HepG2 (cell line): ENCODE measurements around the gene CPZ. TPM values are rescaled to one million over a fixed set of nuclear protein-coding genes. Genes with fewer than 3 reads are reported as not detected.

Experiments
- ATAC-seq: fragments of 200-7000 bp; cut with Tn5 transposase; 3 replicates; pipeline ENCODE4 v1.9.1; 2020; ENCODE audit warnings: mild to moderate bottlenecking, moderate library complexity
- BruUV-seq: library from RNA; stranded (reverse); fragments of 400-500 nt; replicated peaks from 2 replicates; lab custom pipeline; 2021; lab: Mats Ljungman, UMichigan
- CTCF ChIA-PET: fragments of 300-600 bp; formaldehyde crosslinking; extraction: SDS; loops from one replicate; lab custom pipeline; 2021; ENCODE audit warnings: low total read pairs, inconsistent platforms, low intra/inter-chr PET ratio; lab: Yijun Ruan, JAX
- POLR2A ChIA-PET: fragments of 350-600 bp; sonication (Branson Sonifier 250); formaldehyde crosslinking; loops from one replicate; lab custom pipeline; 2020; ENCODE audit warnings: antibody characterized with exemption, inconsistent platforms; lab: Yijun Ruan, JAX
- DNase-seq: peaks from one replicate; pipeline ENCODE4 v3.0.0-alpha.2; 2015; ENCODE audit warnings: low spot score
- FAIRE-seq: peaks from 3 replicates; lab custom pipeline; 2011; peaks lifted over from hg19 to GRCh38; lab: Jason Lieb, UNC
- H2AFZ ChIP-seq: one replicate; pipeline ENCODE4 v1.6.1; 2011; ENCODE audit warnings: low read length, inconsistent platforms
- H3K27ac ChIP-seq: fragments of 300-600 bp; 3 replicates; pipeline ENCODE4 v1.8.0; 2011; ENCODE audit warnings: mixed run types, mild to moderate bottlenecking, mixed read lengths, low read length, inconsistent platforms; ENCODE audit not compliant: insufficient read depth; ENCODE audit errors: extremely low read length
- H3K27me3 ChIP-seq, 2 experiments: fragments of 200-600 bp in 1 of 2; 2 replicates in 1 of 2; 3 replicates in 1 of 2; pipeline versions ENCODE4 v1.6.0 to v1.8.0; 2011; ENCODE audit warnings: low read length in 2 of 2, mild to moderate bottlenecking in 2 of 2, moderate library complexity in 2 of 2, inconsistent platforms in 1 of 2; ENCODE audit not compliant: insufficient read depth in 2 of 2, control insufficient read depth in 1 of 2
- H3K36me3 ChIP-seq, 2 experiments: fragments of 200-600 bp in 1 of 2; replicated peaks in 1 of 2; 2 replicates in 1 of 2; 3 replicates in 1 of 2; pipeline versions ENCODE4 v1.5.1 to v1.8.0; 2011; ENCODE audit warnings: low read length in 2 of 2, inconsistent platforms in 1 of 2; ENCODE audit not compliant: insufficient read depth in 2 of 2, control insufficient read depth in 1 of 2
- H3K4me1 ChIP-seq: 2 replicates; pipeline ENCODE4 v1.5.1; 2012; ENCODE audit warnings: low read length, inconsistent platforms; ENCODE audit not compliant: insufficient read depth
- H3K4me2 ChIP-seq: 2 replicates; pipeline ENCODE4 v1.6.0; 2011; ENCODE audit warnings: low read depth, low read length, inconsistent platforms
- H3K4me3 ChIP-seq, 3 experiments: fragments of 200-600 bp in 1 of 3; sonication (generic), shearing (Covaris generic) in 1 of 3; replicated peaks in 1 of 3; 2 replicates each; pipeline ENCODE4 v1.5.1; 2011 to 2016; ENCODE audit warnings: low read length in 3 of 3, inconsistent platforms in 2 of 3, low read depth in 2 of 3, mild to moderate bottlenecking in 2 of 3, control low read depth in 1 of 3, mixed read lengths in 1 of 3; ENCODE audit not compliant: insufficient read depth in 1 of 3
- H3K79me2 ChIP-seq: one replicate; pipeline ENCODE4 v1.6.1; 2011; ENCODE audit warnings: low read length, inconsistent platforms; ENCODE audit not compliant: insufficient read depth
- H3K9ac ChIP-seq: 2 replicates; pipeline ENCODE4 v1.6.0; 2011; ENCODE audit warnings: mild to moderate bottlenecking, low read depth, low read length, inconsistent platforms; ENCODE audit not compliant: insufficient read depth
- H3K9me3 ChIP-seq: 2 replicates; pipeline ENCODE4 v1.5.1; 2012; ENCODE audit warnings: mild to moderate bottlenecking, low read length
- H4K20me1 ChIP-seq: 2 replicates; pipeline ENCODE4 v1.6.0; 2011; ENCODE audit warnings: inconsistent platforms, mild to moderate bottlenecking, low read length, moderate library complexity; ENCODE audit not compliant: insufficient read depth
- ARID4A ChIP-seq: sonication (generic); formaldehyde crosslinking; IDR thresholded peaks from 2 replicates; pipeline ENCODE4 v1.5.0; 2020; ENCODE audit warnings: mild to moderate bottlenecking, missing genetic modification reagents, borderline replicate concordance
- CC2D1A ChIP-seq: sonication (generic); formaldehyde crosslinking; IDR thresholded peaks from 2 replicates; pipeline ENCODE4 v1.8.1; 2023; ENCODE audit warnings: mild to moderate bottlenecking, missing genetic modification reagents
- CENPBD1 ChIP-seq: sonication (generic); formaldehyde crosslinking; IDR thresholded peaks from 2 replicates; pipeline ENCODE4 v1.8.0; 2022; ENCODE audit warnings: missing genetic modification reagents, low read depth, mild to moderate bottlenecking, borderline replicate concordance
- ELF3 ChIP-seq: IDR thresholded peaks from 2 replicates; pipeline ENCODE4 v1.6.1; 2016; ENCODE audit warnings: missing genetic modification reagents, missing compliant biosample characterization
- GFI1 ChIP-seq: sonication (generic); formaldehyde crosslinking; IDR thresholded peaks from 2 replicates; pipeline ENCODE4 v1.5.0; 2020; ENCODE audit warnings: missing genetic modification reagents, mild to moderate bottlenecking, borderline replicate concordance
- KDM2A ChIP-seq: sonication (generic); formaldehyde crosslinking; IDR thresholded peaks from 2 replicates; pipeline ENCODE4 v1.4.0; 2020; ENCODE audit warnings: low read depth, missing genetic modification reagents, borderline replicate concordance
- KDM5A ChIP-seq: fragments of 200-600 bp; sonication (generic); IDR thresholded peaks from 2 replicates; pipeline ENCODE4 v1.7.0; 2018; ENCODE audit warnings: antibody characterized with exemption, mild to moderate bottlenecking, low read length, borderline replicate concordance
- KMT2A ChIP-seq: sonication (generic); formaldehyde crosslinking; IDR thresholded peaks from 2 replicates; pipeline ENCODE4 v1.4.0; 2020; ENCODE audit warnings: missing genetic modification reagents
- SKI ChIP-seq: fragments of 450-650 bp; IDR thresholded peaks from one replicate; pipeline ENCODE4 v1.6.1; 2018; ENCODE audit warnings: mild to moderate bottlenecking; ENCODE audit not compliant: partially characterized antibody
- ZFP1 ChIP-seq: IDR thresholded peaks from 2 replicates; pipeline ENCODE4 v1.6.1; 2016
- ZNF12 ChIP-seq: sonication (generic); formaldehyde crosslinking; IDR thresholded peaks from 2 replicates; pipeline ENCODE4 v1.5.0; 2020; ENCODE audit warnings: missing genetic modification reagents
- ZNF205 ChIP-seq: IDR thresholded peaks from 2 replicates; pipeline ENCODE4 v1.6.1; 2018; ENCODE audit warnings: missing biosample characterization, missing genetic modification reagents
- ZNF232 ChIP-seq: sonication (generic); formaldehyde crosslinking; IDR thresholded peaks from 2 replicates; pipeline ENCODE4 v1.4.0; 2020; ENCODE audit warnings: missing genetic modification reagents, borderline replicate concordance
- ZNF274 ChIP-seq: sonication (generic); formaldehyde crosslinking; IDR thresholded peaks from 2 replicates; pipeline ENCODE4 v1.5.1; 2020; ENCODE audit warnings: mild to moderate bottlenecking, missing genetic modification reagents
- ZNF30 ChIP-seq: sonication (generic); formaldehyde crosslinking; IDR thresholded peaks from 2 replicates; pipeline ENCODE4 v1.5.0; 2020; ENCODE audit warnings: mild to moderate bottlenecking, missing genetic modification reagents
- ZNF556 ChIP-seq: sonication (generic); formaldehyde crosslinking; IDR thresholded peaks from 2 replicates; pipeline ENCODE4 v1.4.0; 2020; ENCODE audit warnings: mild to moderate bottlenecking, missing genetic modification reagents, borderline replicate concordance
- ZNF609 ChIP-seq: sonication (generic); formaldehyde crosslinking; IDR thresholded peaks from 2 replicates; pipeline ENCODE4 v1.4.0; 2020; ENCODE audit warnings: mild to moderate bottlenecking, missing genetic modification reagents, borderline replicate concordance
- ZNF749 ChIP-seq: sonication (generic); formaldehyde crosslinking; IDR thresholded peaks from 2 replicates; pipeline ENCODE4 v1.8.0; 2022; ENCODE audit warnings: mild to moderate bottlenecking, missing genetic modification reagents, moderate library complexity, borderline replicate concordance
- WGBS: methylation state at CpG from one replicate; pipeline ENCODE4 v1.1.6; 2017; ENCODE audit warnings: low lambda C conversion rate; 5-methylcytosine and 5-hydroxymethylcytosine counted together
- in situ Hi-C: cut with HindIII; loops from 2 replicates; pipeline ENCODE4 v1.10.0; 2017; ENCODE audit warnings: low pct_unique_long_range_greater_than_20kb; ENCODE audit not compliant: extremely low pct_ligation_motif_present
- intact Hi-C: fragments of 100-400 bp; cut with micrococcal nuclease; formaldehyde crosslinking; loops from one replicate; pipeline ENCODE4 v1.10.0; 2022; ENCODE audit not compliant: unreplicated experiment
- polyA plus RNA-seq, 8 experiments: library from polyadenylated mRNA; depleted of rRNA in 3 of 8; stranded (reverse) in 7 of 8; unstranded in 1 of 8; fragments of >200 nt; fragmentation: Illumina TruSeq in 4 of 8; extraction: Trizol in 4 of 8; gene quantifications; 2 replicates each; pipeline versions ENCODE4 v1.2.1 to v1.2.3, GENCODE V29; 2011 to 2016; ENCODE audit warnings: low read depth in 4 of 8, missing spikeins in 1 of 8, mixed read lengths in 1 of 8; ENCODE audit not compliant: insufficient read depth in 1 of 8
- total RNA-seq, 5 experiments: library from RNA; depleted of rRNA; stranded (reverse); fragments of >200 nt; fragmentation: Illumina TruSeq; extraction: Trizol; gene quantifications; 2 replicates each; pipeline ENCODE4 v1.2.3, GENCODE V29; 2016; ENCODE audit warnings: low read depth in 1 of 5

CPZ gene
- total and polyA plus RNA-seq, 2 of the 13 experiments (the other 11 are each of a cell fraction or from before 2014, with no cell fraction given), result 0.58 to 0.61 TPM

GRCh38 chr4:8588196-8588470 lies 4.4 kb upstream of the CPZ start:
- in situ Hi-C loops (no loop called here), intact Hi-C loops (no loop called here)
- H3K79me2 ChIP-seq, result no peaks in the 10 kb centered on the region
- ChIA-PET POLR2A (no interaction called here), CTCF (no interaction called here)
- H3K9ac ChIP-seq, result no peak overlapping the region
- no peak overlapping the region for H3K4me2 ChIP-seq
- WGBS, result 25% methylated on average over 2 of the region's 2 CpGs
- H3K27ac ChIP-seq, result no peak overlapping the region
- no peaks in the 10 kb centered on the region for H4K20me1 ChIP-seq
- TF ChIP-seq ZNF232 (CRISPR knock-in tag) (no peak), ZNF12 (CRISPR knock-in tag) (no peak), GFI1 (CRISPR knock-in tag) (no peak), ZNF609 (no peak), CC2D1A (CRISPR knock-in tag) (no peak), ZNF205 (no peak), ARID4A (CRISPR knock-in tag) (no peak), ELF3 (no peak), ZNF30 (CRISPR knock-in tag) (no peak), KMT2A (no peak), ZNF749 (CRISPR knock-in tag) (no peak), SKI (no peak), KDM2A (no peak), ZNF274 (CRISPR knock-in tag) (no peak), ZFP1 (no peak), CENPBD1 (CRISPR knock-in tag) (no peak), KDM5A (no peak), ZNF556 (no peak)
- H3K4me3 ChIP-seq, result no peak overlapping the region
- H3K27me3 ChIP-seq, result peaks cover 14 to 57% of the 10 kb centered on the region in 2 experiments
- 0 out of 2 replicates have a peak, but pooled peaks cover 8% of the 10 kb centered on the region for H3K4me1 ChIP-seq
- H3K9me3 ChIP-seq, result no peaks in the 10 kb centered on the region
- FAIRE-seq (no peak), ATAC-seq (no peak), DNase-seq (no peak)
- H2AFZ ChIP-seq, result no peak overlapping the region
- H3K36me3 ChIP-seq, result no peaks in the 10 kb centered on the region
- no TSS peak for BruUV-seq
